WTC11 (cell line): Measurements from ENCODE around the gene ALOXE3. TPM values are rescaled to one million over a fixed set of nuclear protein-coding genes. Genes with fewer than 3 reads are reported as not detected.
A peak's percentile ranks its signal among the peaks of the same experiment; 100 is the strongest.

Source experiments
- ATAC-seq: fragments of 200-7000 bp; cut with Tn5 transposase; 2 replicates; pipeline ENCODE4 v1.10.0; 2021; ENCODE audit warnings: mild to moderate bottlenecking, moderate library complexity
- CTCF ChIA-PET: fragments of 300-600 bp; sonication (Branson Sonifier 250); formaldehyde crosslinking; loops from one replicate; lab custom pipeline; 2021; ENCODE audit warnings: antibody characterized with exemption; lab: Charles Lee
- POLR2A ChIA-PET: fragments of 350-600 bp; sonication (Branson Sonifier 250); formaldehyde crosslinking; loops from one replicate; lab custom pipeline; 2021; ENCODE audit warnings: antibody characterized with exemption; lab: Charles Lee
- DNase-seq: peaks from one replicate; pipeline ENCODE4 v3.0.0; 2021; ENCODE audit warnings: low spot score
- H3K27ac Mint-ChIP-seq: 2 replicates; pipeline ENCODE4 v1.8.0; 2021; ENCODE audit warnings: mixed read lengths
- H3K27me3 Mint-ChIP-seq: 2 replicates; pipeline ENCODE4 v1.8.0; 2021; ENCODE audit warnings: low read depth, mild to moderate bottlenecking, moderate library complexity, mixed read lengths
- H3K36me3 Mint-ChIP-seq: 2 replicates; pipeline ENCODE4 v1.8.0; 2021; ENCODE audit warnings: mixed read lengths
- H3K4me1 Mint-ChIP-seq: 2 replicates; pipeline ENCODE4 v1.8.0; 2022; ENCODE audit warnings: mixed read lengths
- H3K4me3 Mint-ChIP-seq: 2 replicates; pipeline ENCODE4 v1.8.0; 2021; ENCODE audit warnings: mild to moderate bottlenecking, moderate library complexity, mixed read lengths
- H3K9me3 Mint-ChIP-seq: 2 replicates; pipeline ENCODE4 v1.8.0; 2021; ENCODE audit warnings: mixed read lengths
- ARID4B ChIP-seq: sonication (generic); formaldehyde crosslinking; IDR thresholded peaks from 2 replicates; pipeline ENCODE4 v1.8.0; 2023; ENCODE audit warnings: missing genetic modification reagents, mild to moderate bottlenecking, borderline replicate concordance
- ETV6 ChIP-seq: sonication (generic); formaldehyde crosslinking; IDR thresholded peaks from 2 replicates; pipeline ENCODE4 v1.8.1; 2022; ENCODE audit warnings: mild to moderate bottlenecking, missing genetic modification reagents
- FOXP1 ChIP-seq: sonication (generic); formaldehyde crosslinking; IDR thresholded peaks from 2 replicates; pipeline ENCODE4 v1.8.0; 2022; ENCODE audit warnings: missing genetic modification reagents, mild to moderate bottlenecking, moderate library complexity, borderline replicate concordance
- FOXP4 ChIP-seq: sonication (generic); formaldehyde crosslinking; IDR thresholded peaks from 2 replicates; pipeline ENCODE4 v1.8.0; 2022; ENCODE audit warnings: mild to moderate bottlenecking, missing genetic modification reagents
- GABPB1 ChIP-seq: sonication (generic); formaldehyde crosslinking; IDR thresholded peaks from 2 replicates; pipeline ENCODE4 v1.8.1; 2023; ENCODE audit warnings: mild to moderate bottlenecking, missing genetic modification reagents
- HMGXB4 ChIP-seq: sonication (generic); formaldehyde crosslinking; IDR thresholded peaks from 2 replicates; pipeline ENCODE4 v1.8.1; 2023; ENCODE audit warnings: mild to moderate bottlenecking, moderate library complexity, missing genetic modification reagents
- JAZF1 ChIP-seq: fragments of 250-450 bp; sonication (Bioruptor Pico); IDR thresholded peaks from 2 replicates; pipeline ENCODE4 v1.9.0; 2021; ENCODE audit warnings: moderate library complexity, mild to moderate bottlenecking, inconsistent platforms
- NFYB ChIP-seq: sonication (generic); formaldehyde crosslinking; conservative IDR thresholded peaks from 2 replicates; pipeline ENCODE4 v1.8.0; 2022; ENCODE audit warnings: low read depth, missing genetic modification reagents
- NR2C2 ChIP-seq: sonication (generic); formaldehyde crosslinking; IDR thresholded peaks from 2 replicates; pipeline ENCODE4 v1.8.0; 2022; ENCODE audit warnings: mild to moderate bottlenecking, missing genetic modification reagents
- ZNF121 ChIP-seq: sonication (generic); formaldehyde crosslinking; IDR thresholded peaks from 2 replicates; pipeline ENCODE4 v1.8.0; 2023; ENCODE audit warnings: missing genetic modification reagents
- ZNF232 ChIP-seq: sonication (generic); formaldehyde crosslinking; IDR thresholded peaks from 2 replicates; pipeline ENCODE4 v1.8.0; 2022; ENCODE audit warnings: mild to moderate bottlenecking, missing genetic modification reagents
- ZNF263 ChIP-seq: sonication (generic); formaldehyde crosslinking; IDR thresholded peaks from 2 replicates; pipeline ENCODE4 v1.8.1; 2022; ENCODE audit warnings: low read depth, mild to moderate bottlenecking, moderate library complexity, missing genetic modification reagents
- ZNF281 ChIP-seq: sonication (generic); formaldehyde crosslinking; IDR thresholded peaks from 2 replicates; pipeline ENCODE4 v1.8.0; 2023; ENCODE audit warnings: mild to moderate bottlenecking, missing genetic modification reagents
- total RNA-seq: library from RNA; stranded (reverse); gene quantifications from 3 replicates; pipeline ENCODE4 v1.2.3, GENCODE V29; 2021
- TF ChIP-seq, protein P1 (sequence below): fragments of 200-600 bp; IDR thresholded peaks from 2 replicates; pipeline ENCODE4 v1.8.0; 2022; ENCODE audit warnings: antibody characterized with exemption
- TF ChIP-seq, protein P2 (sequence below): fragments of 250-450 bp; sonication (Bioruptor Pico); IDR thresholded peaks from 2 replicates; pipeline ENCODE4 v1.9.0; 2021; ENCODE audit warnings: mild to moderate bottlenecking
- TF ChIP-seq, protein P3 (sequence below): sonication (generic); formaldehyde crosslinking; IDR thresholded peaks from 2 replicates; pipeline ENCODE4 v1.8.1; 2022; ENCODE audit warnings: missing genetic modification reagents, borderline replicate concordance

Gene ALOXE3
- total RNA-seq, 1 experiment from 2014 or later = 0.81 TPM

GRCh38 chr17:8121407-8121680 is 3.0 kb upstream of the ALOXE3 start (continued):
- TF ChIP-seq, protein P1, sequence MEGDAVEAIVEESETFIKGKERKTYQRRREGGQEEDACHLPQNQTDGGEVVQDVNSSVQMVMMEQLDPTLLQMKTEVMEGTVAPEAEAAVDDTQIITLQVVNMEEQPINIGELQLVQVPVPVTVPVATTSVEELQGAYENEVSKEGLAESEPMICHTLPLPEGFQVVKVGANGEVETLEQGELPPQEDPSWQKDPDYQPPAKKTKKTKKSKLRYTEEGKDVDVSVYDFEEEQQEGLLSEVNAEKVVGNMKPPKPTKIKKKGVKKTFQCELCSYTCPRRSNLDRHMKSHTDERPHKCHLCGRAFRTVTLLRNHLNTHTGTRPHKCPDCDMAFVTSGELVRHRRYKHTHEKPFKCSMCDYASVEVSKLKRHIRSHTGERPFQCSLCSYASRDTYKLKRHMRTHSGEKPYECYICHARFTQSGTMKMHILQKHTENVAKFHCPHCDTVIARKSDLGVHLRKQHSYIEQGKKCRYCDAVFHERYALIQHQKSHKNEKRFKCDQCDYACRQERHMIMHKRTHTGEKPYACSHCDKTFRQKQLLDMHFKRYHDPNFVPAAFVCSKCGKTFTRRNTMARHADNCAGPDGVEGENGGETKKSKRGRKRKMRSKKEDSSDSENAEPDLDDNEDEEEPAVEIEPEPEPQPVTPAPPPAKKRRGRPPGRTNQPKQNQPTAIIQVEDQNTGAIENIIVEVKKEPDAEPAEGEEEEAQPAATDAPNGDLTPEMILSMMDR = no peak
- TF ChIP-seq, protein P2, sequence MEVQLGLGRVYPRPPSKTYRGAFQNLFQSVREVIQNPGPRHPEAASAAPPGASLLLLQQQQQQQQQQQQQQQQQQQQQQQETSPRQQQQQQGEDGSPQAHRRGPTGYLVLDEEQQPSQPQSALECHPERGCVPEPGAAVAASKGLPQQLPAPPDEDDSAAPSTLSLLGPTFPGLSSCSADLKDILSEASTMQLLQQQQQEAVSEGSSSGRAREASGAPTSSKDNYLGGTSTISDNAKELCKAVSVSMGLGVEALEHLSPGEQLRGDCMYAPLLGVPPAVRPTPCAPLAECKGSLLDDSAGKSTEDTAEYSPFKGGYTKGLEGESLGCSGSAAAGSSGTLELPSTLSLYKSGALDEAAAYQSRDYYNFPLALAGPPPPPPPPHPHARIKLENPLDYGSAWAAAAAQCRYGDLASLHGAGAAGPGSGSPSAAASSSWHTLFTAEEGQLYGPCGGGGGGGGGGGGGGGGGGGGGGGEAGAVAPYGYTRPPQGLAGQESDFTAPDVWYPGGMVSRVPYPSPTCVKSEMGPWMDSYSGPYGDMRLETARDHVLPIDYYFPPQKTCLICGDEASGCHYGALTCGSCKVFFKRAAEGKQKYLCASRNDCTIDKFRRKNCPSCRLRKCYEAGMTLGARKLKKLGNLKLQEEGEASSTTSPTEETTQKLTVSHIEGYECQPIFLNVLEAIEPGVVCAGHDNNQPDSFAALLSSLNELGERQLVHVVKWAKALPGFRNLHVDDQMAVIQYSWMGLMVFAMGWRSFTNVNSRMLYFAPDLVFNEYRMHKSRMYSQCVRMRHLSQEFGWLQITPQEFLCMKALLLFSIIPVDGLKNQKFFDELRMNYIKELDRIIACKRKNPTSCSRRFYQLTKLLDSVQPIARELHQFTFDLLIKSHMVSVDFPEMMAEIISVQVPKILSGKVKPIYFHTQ (CRISPR knock-in tag) = no peak
- no peak for TF ChIP-seq NR2C2 (CRISPR knock-in tag)
- TF ChIP-seq, protein P3, sequence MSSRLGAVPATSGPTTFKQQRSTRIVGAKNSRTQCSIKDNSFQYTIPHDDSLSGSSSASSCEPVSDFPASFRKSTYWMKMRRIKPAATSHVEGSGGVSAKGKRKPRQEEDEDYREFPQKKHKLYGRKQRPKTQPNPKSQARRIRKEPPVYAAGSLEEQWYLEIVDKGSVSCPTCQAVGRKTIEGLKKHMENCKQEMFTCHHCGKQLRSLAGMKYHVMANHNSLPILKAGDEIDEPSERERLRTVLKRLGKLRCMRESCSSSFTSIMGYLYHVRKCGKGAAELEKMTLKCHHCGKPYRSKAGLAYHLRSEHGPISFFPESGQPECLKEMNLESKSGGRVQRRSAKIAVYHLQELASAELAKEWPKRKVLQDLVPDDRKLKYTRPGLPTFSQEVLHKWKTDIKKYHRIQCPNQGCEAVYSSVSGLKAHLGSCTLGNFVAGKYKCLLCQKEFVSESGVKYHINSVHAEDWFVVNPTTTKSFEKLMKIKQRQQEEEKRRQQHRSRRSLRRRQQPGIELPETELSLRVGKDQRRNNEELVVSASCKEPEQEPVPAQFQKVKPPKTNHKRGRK (CRISPR knock-in tag) = no peak

DNA sequence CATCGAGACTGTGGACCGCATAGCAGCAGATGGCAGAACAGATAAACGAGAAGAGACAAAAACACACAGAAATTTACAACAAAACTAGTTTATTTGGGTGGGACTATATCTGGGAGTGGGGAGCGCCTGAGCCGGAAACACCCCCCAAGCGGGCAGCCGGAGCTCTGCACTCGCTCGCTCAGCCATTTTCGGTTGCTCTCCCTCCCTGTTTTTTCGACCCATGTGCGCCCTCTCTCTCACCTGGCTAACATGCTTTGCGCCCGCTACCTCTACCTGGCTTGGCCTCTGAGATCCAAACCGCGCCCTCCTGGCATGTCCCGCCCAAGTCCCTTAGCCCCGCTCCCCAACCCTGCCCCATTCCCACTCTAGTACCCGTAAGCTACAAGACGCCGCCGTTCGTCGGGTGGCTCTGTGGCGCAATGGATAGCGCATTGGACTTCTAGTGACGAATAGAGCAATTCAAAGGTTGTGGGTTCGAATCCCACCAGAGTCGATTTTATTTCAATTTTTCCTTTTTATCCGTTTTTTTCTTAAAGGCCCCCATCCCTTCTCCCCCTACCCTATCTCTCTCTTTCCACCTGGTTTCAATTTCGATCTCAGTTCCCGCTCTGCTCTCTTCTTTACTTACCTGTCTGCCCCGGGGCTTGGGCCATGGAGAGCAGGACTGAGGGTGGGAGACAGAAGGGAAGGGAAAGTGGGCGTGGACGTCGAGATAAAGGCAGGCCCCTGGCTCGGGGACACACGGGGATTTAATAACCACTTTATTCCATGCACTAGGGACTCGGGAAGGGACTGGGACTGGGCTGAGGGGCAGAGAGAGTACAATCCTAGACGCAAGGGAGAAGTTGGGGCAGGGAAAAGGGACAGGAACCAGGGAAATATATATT is 2.4 kb upstream of the ALOXE3 start:
- CTCF ChIA-PET = interaction anchor here (0.7 to 9.8 kb wide), 20 partner anchors 11 to 205 kb away, joined by 3 to 118 read pairs (median 12); partner anchors contain the start of genes AURKB, BORCS6 and SLC25A35
- DNase-seq = peak; percentile 92
- TF ChIP-seq ZNF263 (no peak), ETV6 (CRISPR knock-in tag) (peak; percentile 24; the same call in 1 of the 2 replicates), ZNF281 (CRISPR knock-in tag) (0 out of 2 replicates have a peak, but pooled peaks have one; percentile 32), JAZF1 (CRISPR knock-in tag) (no peak), ZNF121 (CRISPR knock-in tag) (peak; percentile 95), FOXP1 (no peak), GABPB1 (CRISPR knock-in tag) (0 out of 2 replicates have a peak, but pooled peaks have one; percentile 31), ARID4B (CRISPR knock-in tag) (peak; percentile 29; the same call in 1 of the 2 replicates), FOXP4 (CRISPR knock-in tag) (no peak), HMGXB4 (CRISPR knock-in tag) (peak; percentile 99), ZNF232 (CRISPR knock-in tag) (no peak), NFYB (CRISPR knock-in tag) (0 out of 2 replicates have a peak, but pooled peaks have one; percentile 9)

More for the DNA sequence above, 2.4 kb upstream of the ALOXE3 start:
- peaks cover 73% of the 10 kb centered on the region for H3K27me3 Mint-ChIP-seq
- peaks cover 17% of the 10 kb centered on the region for H3K4me1 Mint-ChIP-seq
- no peaks in the 10 kb centered on the region for H3K9me3 Mint-ChIP-seq
- ATAC-seq = peak; percentile 17
- H3K27ac Mint-ChIP-seq = peak overlapping the region; percentile 95
- POLR2A ChIA-PET = interaction anchor here (0.8 to 1.3 kb wide), 9 partner anchors 13 to 510 kb away, joined by 3 to 7 read pairs (median 4); partner anchors contain the start of gene KRABD2
- H3K4me3 Mint-ChIP-seq = peak overlapping the region; percentile 85
- H3K36me3 Mint-ChIP-seq = no peaks in the 10 kb centered on the region
